ENCODE measurements around the gene PI4KA.

- TF ChIP-seq MAX (IDR thresholded peaks at IDR 0.05) (no peak), TEAD4 (IDR thresholded peaks at IDR 0.05) (no peak), YY1 (IDR thresholded peaks at IDR 0.05; ENCODE audit: low read depth) (no peak), RAD21 (IDR thresholded peaks at IDR 0.05; ENCODE audit: low read depth) (no peak), EP300 (IDR thresholded peaks at IDR 0.05; ENCODE audit: borderline replicate concordance) (no peak), TAF1 (IDR thresholded peaks at IDR 0.05; ENCODE audit: low read depth) (no peak), USF1 (IDR thresholded peaks at IDR 0.05) (no peak), REST (IDR thresholded peaks at IDR 0.05; ENCODE audit: low read depth) (no peak), TCF12 (IDR thresholded peaks at IDR 0.05; ENCODE audit: low read depth) (no peak), EGR1 (IDR thresholded peaks at IDR 0.05) (no peak), NFIC (IDR thresholded peaks at IDR 0.05) (no peak)
Measured at GRCh38 chr22:20819471-20819870, 39.1 kb downstream of the PI4KA start.
